A549 (cell line): ENCODE results near the gene FNIP2. TPM values are rescaled to one million over a fixed set of nuclear protein-coding genes. Genes with fewer than 3 reads are reported as not detected.

Experiments
- ATAC-seq, 2 experiments: fragments of 200-7000 bp in 1 of 2; fragments of >200 bp in 1 of 2; cut with Nextera tagmentation in 1 of 2; cut with Tn5 transposase in 1 of 2; 3 replicates each; pipeline versions ENCODE4 v1.8.0 to v1.9.1; 2018 to 2020; ENCODE audit warnings: mild to moderate bottlenecking in 1 of 2, moderate library complexity in 1 of 2
- CTCF ChIA-PET: fragments of 300-600 bp; sonication (Branson Sonifier 250); formaldehyde crosslinking; extraction: SDS; loops from one replicate; lab custom pipeline; 2021; ENCODE audit warnings: antibody characterized with exemption, inconsistent platforms; lab: Yijun Ruan, JAX
- POLR2A ChIA-PET: fragments of 350-600 bp; formaldehyde crosslinking; extraction: SDS; loops from one replicate; lab custom pipeline; 2021; ENCODE audit warnings: antibody characterized with exemption, inconsistent platforms; lab: Yijun Ruan, JAX
- DNase-seq, 2 experiments: peaks; one replicate each; pipeline versions ENCODE4 v3.0.0 to v3.0.0-alpha.2; 2011 to 2016; ENCODE audit warnings: low read depth in 1 of 2, low spot score in 1 of 2
- FAIRE-seq: peaks from 2 replicates; lab custom pipeline; 2011; peaks lifted over from hg19 to GRCh38; lab: Jason Lieb, UNC
- H3K27ac ChIP-seq, 2 experiments: fragments of >200 bp; sonication (Bioruptor Twin); formaldehyde crosslinking; 3 replicates each; pipeline ENCODE4 v1.5.1; 2016 to 2017
- H3K4me1 ChIP-seq: fragments of >200 bp; sonication (Bioruptor Twin); formaldehyde crosslinking; 3 replicates; pipeline ENCODE4 v1.6.1; 2016
- H3K4me2 ChIP-seq: fragments of >200 bp; sonication (Bioruptor Twin); formaldehyde crosslinking; 3 replicates; pipeline ENCODE4 v1.6.1; 2016
- H3K4me3 ChIP-seq: fragments of >200 bp; sonication (Bioruptor Twin); formaldehyde crosslinking; 3 replicates; pipeline ENCODE4 v1.5.1; 2016
- H3K9me3 ChIP-seq: fragments of >200 bp; sonication (Bioruptor Twin); formaldehyde crosslinking; 3 replicates; pipeline ENCODE4 v1.6.1; 2016
- ATOH8 ChIP-seq: fragments of 250-450 bp; sonication (Bioruptor Pico); IDR thresholded peaks from 2 replicates; pipeline ENCODE4 v1.5.0; 2020; ENCODE audit warnings: low read depth, mild to moderate bottlenecking, moderate library complexity
- BCL3 ChIP-seq: fragments of >200 bp; sonication (Bioruptor Twin); formaldehyde crosslinking; IDR thresholded peaks from 3 replicates; pipeline ENCODE4 v1.6.1; 2016
- BHLHE40 ChIP-seq: IDR thresholded peaks from 2 replicates; pipeline ENCODE4 v1.6.1; 2012; ENCODE audit warnings: low read depth, low read length, inconsistent platforms
- EHF ChIP-seq: fragments of 250-450 bp; sonication (Bioruptor Pico); IDR thresholded peaks from 2 replicates; pipeline ENCODE4 v1.5.0; 2020; ENCODE audit warnings: mild to moderate bottlenecking
- ELK1 ChIP-seq: fragments of 150-350 bp; IDR thresholded peaks from 2 replicates; pipeline ENCODE4 v1.6.1; 2014; ENCODE audit warnings: low read depth, mild to moderate bottlenecking, low read length
- EP300 ChIP-seq, 2 experiments: fragments of >200 bp; sonication (Bioruptor Twin); formaldehyde crosslinking; IDR thresholded peaks; 2 replicates in 1 of 2; 3 replicates in 1 of 2; pipeline ENCODE4 v1.6.1; 2016 to 2017
- FOSL2 ChIP-seq, 2 experiments: fragments of 450-650 bp in 1 of 2; fragments of >200 bp in 1 of 2; sonication (Bioruptor Twin) in 1 of 2; formaldehyde crosslinking; IDR thresholded peaks; 2 replicates each; pipeline versions ENCODE4 v1.5.0 to v1.6.1; 2016 to 2020; ENCODE audit warnings: mild to moderate bottlenecking in 1 of 2, moderate library complexity in 1 of 2
- HDAC2 ChIP-seq: fragments of 200-600 bp; sonication (generic); IDR thresholded peaks from 2 replicates; pipeline ENCODE4 v1.6.1; 2016
- HMGXB4 ChIP-seq: fragments of 250-450 bp; sonication (Bioruptor Pico); IDR thresholded peaks from 2 replicates; pipeline ENCODE4 v1.5.0; 2021; ENCODE audit warnings: mild to moderate bottlenecking, moderate library complexity, borderline replicate concordance
- KDM1A ChIP-seq: fragments of 200-600 bp; sonication (generic); IDR thresholded peaks from 2 replicates; pipeline ENCODE4 v1.6.1; 2016; ENCODE audit warnings: low read depth, mild to moderate bottlenecking
- MAFK ChIP-seq: fragments of 450-650 bp; IDR thresholded peaks from 2 replicates; pipeline ENCODE4 v1.6.1; 2014; ENCODE audit not compliant: partially characterized antibody
- MAX ChIP-seq: IDR thresholded peaks from 2 replicates; pipeline ENCODE4 v1.6.1; 2012
- MAZ ChIP-seq: fragments of 150-350 bp; IDR thresholded peaks from 2 replicates; pipeline ENCODE4 v1.6.1; 2014; ENCODE audit warnings: antibody characterized with exemption, low read depth, low read length, borderline replicate concordance
- MYC ChIP-seq: IDR thresholded peaks from 2 replicates; pipeline ENCODE4 v1.6.1; 2012; ENCODE audit warnings: mild to moderate bottlenecking, inconsistent platforms, low read length, improper control_type of control experiment, borderline replicate concordance
- NFE2L2 ChIP-seq: fragments of 150-350 bp; conservative IDR thresholded peaks from 2 replicates; pipeline ENCODE4 v1.6.1; 2014; ENCODE audit warnings: low read length
- PHF8 ChIP-seq: fragments of 200-600 bp; sonication (generic); IDR thresholded peaks from 2 replicates; pipeline ENCODE4 v1.6.1; 2016; ENCODE audit warnings: low read depth, mild to moderate bottlenecking, antibody characterized with exemption, moderate library complexity, borderline replicate concordance
- POLR2A ChIP-seq: IDR thresholded peaks from 2 replicates; pipeline ENCODE4 v1.6.1; 2012; ENCODE audit warnings: mild to moderate bottlenecking, low read length
- POLR2AphosphoS2 ChIP-seq: conservative IDR thresholded peaks from 2 replicates; pipeline ENCODE4 v1.6.1; 2012; ENCODE audit warnings: low read length, improper control_type of control experiment, inconsistent platforms
- RAD21 ChIP-seq, 2 experiments: fragments of >200 bp in 1 of 2; sonication (Bioruptor Twin) in 1 of 2; formaldehyde crosslinking in 1 of 2; IDR thresholded peaks in 1 of 2; conservative IDR thresholded peaks in 1 of 2; 2 replicates in 1 of 2; 3 replicates in 1 of 2; pipeline ENCODE4 v1.6.1; 2012 to 2018; ENCODE audit warnings: inconsistent platforms in 1 of 2
- RNF2 ChIP-seq: fragments of 200-600 bp; sonication (generic); IDR thresholded peaks from 2 replicates; pipeline ENCODE4 v1.6.1; 2016; ENCODE audit warnings: low read depth, mild to moderate bottlenecking, antibody characterized with exemption, moderate library complexity, borderline replicate concordance
- ZSCAN20 ChIP-seq: fragments of 250-450 bp; sonication (Bioruptor Pico); IDR thresholded peaks from 2 replicates; pipeline ENCODE4 v1.8.0; 2022; ENCODE audit warnings: mild to moderate bottlenecking, moderate library complexity
- WGBS: methylation state at CpG from one replicate; pipeline ENCODE4 v1.1.6; 2017; ENCODE audit errors: missing lambda C conversion rate; 5-methylcytosine and 5-hydroxymethylcytosine counted together
- polyA plus RNA-seq, 4 experiments: library from polyadenylated mRNA; depleted of rRNA in 3 of 4; stranded (reverse); fragments of >200 nt; fragmentation: RNase III in 1 of 4; extraction: RNeasy Plus Mini Kit Qiagen cat#74134 plus additional on column Dnase treatment in 1 of 4; gene quantifications; 2 replicates in 3 of 4; 3 replicates in 1 of 4; pipeline ENCODE4 v1.2.3, GENCODE V29; 2011 to 2017

FNIP2 gene
- polyA plus RNA-seq, 2 of the 4 experiments (the other 2 are of a cell fraction), result 2.0 to 2.5 TPM

GRCh38 chr4:158756588-158756987 is 12.2 kb upstream of the FNIP2 start:
- ChIA-PET CTCF (interaction anchor here (1.1 kb wide), 1 partner anchor 12 kb away, joined by 3 read pairs; the partner anchor contains the start of gene FNIP2), POLR2A (no interaction called here)
- Histone ChIP-seq H3K4me1 (0 out of 3 replicates have a peak, but pooled peaks cover 3% of the 10 kb centered on the region), H3K4me2 (no peak overlapping the region), H3K4me3 (no peak overlapping the region), H3K27ac (no peak overlapping the region), H3K9me3 (no peaks in the 10 kb centered on the region)
- ATAC-seq, result no peak
- TF ChIP-seq NFE2L2 (no peak), ATOH8 (CRISPR knock-in tag) (no peak), MYC (no peak), BCL3 (no peak), RAD21 (conservative IDR thresholded peaks at IDR 0.05 in 1 of 2, IDR thresholded peaks at IDR 0.05 in 1 of 2) (no peak), POLR2AphosphoS2 (no peak), POLR2A (no peak), KDM1A (no peak), HDAC2 (no peak), ZSCAN20 (CRISPR knock-in tag) (no peak), BHLHE40 (no peak), EP300 (IDR thresholded peaks at IDR 0.05) (no peak)
- FAIRE-seq, result no peak
- DNase-seq, result no peak

GRCh38 chr4:158758142-158758541 is 10.7 kb upstream of the FNIP2 start:
- TF ChIP-seq RNF2 (no peak), POLR2AphosphoS2 (no peak), ELK1 (no peak), MAX (no peak), HMGXB4 (CRISPR knock-in tag) (no peak), MAZ (no peak), BCL3 (no peak), PHF8 (no peak), HDAC2 (no peak), MAFK (no peak), EHF (CRISPR knock-in tag) (no peak), FOSL2 (IDR thresholded peaks at IDR 0.05) (no peak), FOSL2 (CRISPR knock-in tag; IDR thresholded peaks at IDR 0.05) (no peak)
- Histone ChIP-seq H3K27ac (no peak overlapping the region), H3K4me3 (no peak overlapping the region), H3K4me2 (no peak overlapping the region), H3K9me3 (no peaks in the 10 kb centered on the region), H3K4me1 (0 out of 3 replicates have a peak, but pooled peaks cover 3% of the 10 kb centered on the region)
- ATAC-seq (no peak), FAIRE-seq (no peak), DNase-seq (no peak)
- CTCF ChIA-PET, result no interaction called here
- WGBS, result 72% methylated on average over 4 of the region's 4 CpGs
- POLR2A ChIA-PET, result no interaction called here
